GM12878 (cell line): ENCODE measurements around the gene ANKRD13D. TPM values are rescaled to one million over a fixed set of nuclear protein-coding genes. Genes with fewer than 3 reads are reported as not detected.
A peak's percentile ranks its signal among the peaks of the same experiment; 100 is the strongest.

Experiments
- ATAC-seq: fragments of 200-7000 bp; cut with Tn5 transposase; 3 replicates; pipeline ENCODE4 v1.9.1; 2020; ENCODE audit warnings: mild to moderate bottlenecking, moderate library complexity
- Bru-seq: library from RNA; stranded (reverse); fragments of 400-500 nt; gene quantifications from one replicate; lab custom pipeline; 2021; lab: Mats Ljungman, UMichigan
- BruChase-seq, 2 experiments: library from RNA; stranded (reverse); fragments of 400-500 nt; gene quantifications; one replicate each; lab custom pipeline; 2021; lab: Mats Ljungman, UMichigan
- BruUV-seq: library from RNA; stranded (reverse); fragments of 400-500 nt; replicated peaks from 2 replicates; lab custom pipeline; 2021; lab: Mats Ljungman, UMichigan
- CTCF ChIA-PET: fragments of 300-600 bp; sonication (Branson Sonifier 250); formaldehyde crosslinking; extraction: SDS; loops from one replicate; lab custom pipeline; 2021; ENCODE audit warnings: inconsistent platforms; lab: Yijun Ruan, JAX
- POLR2A ChIA-PET: fragments of 350-600 bp; formaldehyde crosslinking; extraction: SDS; loops from one replicate; lab custom pipeline; 2021; ENCODE audit warnings: inconsistent platforms; lab: Charles Lee
- RAD21 ChIA-PET: fragments of 300-600 bp; sonication (Branson Sonifier 250); formaldehyde crosslinking; loops from one replicate; lab custom pipeline; 2023; ENCODE audit warnings: antibody characterized with exemption; ENCODE audit not compliant: unreplicated experiment; lab: Charles Lee
- SMC1A ChIA-PET: fragments of 300-600 bp; sonication (Branson Sonifier 250); formaldehyde crosslinking; loops from one replicate; lab custom pipeline; 2023; ENCODE audit not compliant: unreplicated experiment, uncharacterized antibody; lab: Charles Lee
- DNase-seq: peaks from one replicate; pipeline ENCODE4 v3.0.0-alpha.2; 2011; ENCODE audit warnings: low read depth, low spot score
- FAIRE-seq: peaks from 3 replicates; lab custom pipeline; 2011; peaks lifted over from hg19 to GRCh38; lab: Jason Lieb, UNC
- H2AFZ ChIP-seq: 2 replicates; pipeline ENCODE4 v1.6.0; 2011; ENCODE audit warnings: low read depth, low read length, control low read depth; ENCODE audit not compliant: control insufficient read depth
- H3K27ac ChIP-seq: 2 replicates; pipeline ENCODE4 v1.5.1; 2011; ENCODE audit warnings: control low read depth; ENCODE audit not compliant: control insufficient read depth, insufficient read depth
- H3K27me3 ChIP-seq, 2 experiments: replicated peaks in 1 of 2; 2 replicates each; pipeline versions ENCODE4 v1.6.0 to v1.6.1; 2011; ENCODE audit warnings: low read length in 1 of 2; ENCODE audit not compliant: control insufficient read depth in 2 of 2, insufficient read depth in 2 of 2
- H3K36me3 ChIP-seq, 2 experiments: 2 replicates each; pipeline ENCODE4 v1.5.1; 2011; ENCODE audit warnings: low read length in 1 of 2; ENCODE audit not compliant: control insufficient read depth in 2 of 2, insufficient read depth in 2 of 2
- H3K4me1 ChIP-seq: 2 replicates; pipeline ENCODE4 v1.6.1; 2011; ENCODE audit warnings: mild to moderate bottlenecking, low read length, moderate library complexity, mixed read lengths; ENCODE audit not compliant: control insufficient read depth, insufficient read depth
- H3K4me2 ChIP-seq: 2 replicates; pipeline ENCODE4 v1.6.0; 2011; ENCODE audit warnings: control low read depth; ENCODE audit not compliant: control insufficient read depth, insufficient read depth
- H3K4me3 ChIP-seq: fragments of 200-600 bp; sonication (generic); 2 replicates; pipeline ENCODE4 v1.5.1; 2016
- H3K79me2 ChIP-seq: 2 replicates; pipeline ENCODE4 v1.6.0; 2011; ENCODE audit warnings: low read length; ENCODE audit not compliant: control insufficient read depth, insufficient read depth
- H3K9ac ChIP-seq: 2 replicates; pipeline ENCODE4 v1.8.0; 2011; ENCODE audit warnings: low read length, control low read depth, mixed read lengths; ENCODE audit not compliant: control insufficient read depth, insufficient read depth
- H3K9me3 ChIP-seq: replicated peaks from 3 replicates; pipeline ENCODE4 v1.5.1; 2011; ENCODE audit warnings: mild to moderate bottlenecking, low read length; ENCODE audit not compliant: control insufficient read depth, insufficient read depth
- H4K20me1 ChIP-seq: 2 replicates; pipeline ENCODE4 v1.6.0; 2011; ENCODE audit not compliant: control insufficient read depth, insufficient read depth
- CBX3 ChIP-seq: fragments of 200-600 bp; sonication (generic); IDR thresholded peaks from 2 replicates; pipeline ENCODE4 v1.6.1; 2016; ENCODE audit warnings: low read depth, borderline replicate concordance
- EGR1 ChIP-seq, 2 experiments: IDR thresholded peaks; 1 replicate in 1 of 2; 2 replicates in 1 of 2; pipeline ENCODE4 v1.6.1; 2011 to 2012; ENCODE audit warnings: low read depth in 2 of 2, low read length in 2 of 2, borderline replicate concordance in 1 of 2, mild to moderate bottlenecking in 1 of 2, moderate library complexity in 1 of 2
- FOXM1 ChIP-seq: IDR thresholded peaks from 2 replicates; pipeline ENCODE4 v1.6.1; 2012; ENCODE audit warnings: low read depth, mild to moderate bottlenecking, inconsistent platforms, low read length, moderate library complexity
- HDAC6 ChIP-seq: fragments of 200-600 bp; sonication (generic); IDR thresholded peaks from one replicate; pipeline ENCODE4 v1.8.0; 2017; ENCODE audit warnings: antibody characterized with exemption; ENCODE audit not compliant: unreplicated experiment
- MLLT1 ChIP-seq: fragments of 450-650 bp; IDR thresholded peaks from 2 replicates; pipeline ENCODE4 v1.6.1; 2016; ENCODE audit warnings: mild to moderate bottlenecking
- MXI1 ChIP-seq: fragments of 150-350 bp; IDR thresholded peaks from 2 replicates; pipeline ENCODE4 v1.6.1; 2011; ENCODE audit warnings: low read depth, mild to moderate bottlenecking, inconsistent platforms, low read length, improper control_type of control experiment
- RAD51 ChIP-seq: fragments of 450-650 bp; IDR thresholded peaks from 2 replicates; pipeline ENCODE4 v1.6.1; 2016; ENCODE audit warnings: moderate library complexity, mild to moderate bottlenecking, inconsistent platforms
- SIN3A ChIP-seq: IDR thresholded peaks from 2 replicates; pipeline ENCODE4 v1.6.1; 2012; ENCODE audit warnings: low read depth, low read length, improper control_type of control experiment
- SP1 ChIP-seq: IDR thresholded peaks from one replicate; pipeline ENCODE4 v1.6.1; 2011; ENCODE audit warnings: low read depth, low read length
- YBX1 ChIP-seq: fragments of 450-650 bp; IDR thresholded peaks from 2 replicates; pipeline ENCODE4 v1.6.1; 2016; ENCODE audit warnings: antibody characterized with exemption
- YY1 ChIP-seq: IDR thresholded peaks from 2 replicates; pipeline ENCODE4 v1.6.1; 2011; ENCODE audit warnings: low read depth, mild to moderate bottlenecking, low read length
- ZBTB4 ChIP-seq: fragments of 450-650 bp; formaldehyde crosslinking; IDR thresholded peaks from 2 replicates; pipeline ENCODE4 v1.4.0; 2022; ENCODE audit warnings: mild to moderate bottlenecking, moderate library complexity
- ZNF207 ChIP-seq: fragments of 450-650 bp; IDR thresholded peaks from 2 replicates; pipeline ENCODE4 v1.6.1; 2014; ENCODE audit warnings: antibody characterized with exemption, mild to moderate bottlenecking, borderline replicate concordance
- ZZZ3 ChIP-seq: IDR thresholded peaks from 2 replicates; pipeline ENCODE4 v1.6.1; 2011; ENCODE audit warnings: low read depth; ENCODE audit not compliant: control insufficient read depth, insufficient read length
- WGBS: methylation state at CpG from one replicate; pipeline ENCODE4 v1.1.6; 2016; ENCODE audit warnings: low lambda C conversion rate; ENCODE audit not compliant: insufficient replicate concordance, insufficient coverage; ENCODE audit errors: missing lambda C conversion rate; 5-methylcytosine and 5-hydroxymethylcytosine counted together
- in situ Hi-C: fragments of 300-500 bp; cut with MboI; formaldehyde crosslinking; loops from 9 replicates; pipeline ENCODE4 v1.14.3; 2018; ENCODE audit warnings: mixed read lengths
- intact Hi-C: fragments of 100-400 bp; cut with micrococcal nuclease; formaldehyde crosslinking; loops from one replicate; pipeline ENCODE4 v1.14.2; 2022; ENCODE audit not compliant: unreplicated experiment
- long read RNA-seq, 2 experiments: library from polyadenylated mRNA; unstranded; transcript quantifications; one replicate each; pipeline ENCODE4 v2.0.0, GENCODE V29; 2019 to 2020
- polyA minus RNA-seq, 3 experiments: library from RNA; depleted of rRNA, polyadenylated mRNA; stranded (reverse); fragments of >200 nt; gene quantifications; 2 replicates each; pipeline ENCODE4 v1.2.3, GENCODE V29; 2011
- polyA plus RNA-seq, 11 experiments: library from polyadenylated mRNA; depleted of rRNA in 4 of 11; unstranded in 6 of 11; stranded (reverse) in 5 of 11; fragments of >200 nt; fragmentation: Nextera tagmentation in 4 of 11; fragmentation: Illumina TruSeq in 1 of 11; extraction: Ambion mirVana in 4 of 11; extraction: Trizol in 1 of 11; gene quantifications; 1 replicate in 1 of 11; 2 replicates in 10 of 11; pipeline versions ENCODE4 v1.2.1 to v1.2.3, GENCODE V29; 2011 to 2016; ENCODE audit warnings: inconsistent platforms in 2 of 11, missing spikeins in 2 of 11, low read depth in 1 of 11
- total RNA-seq, 4 experiments: library from RNA; depleted of rRNA in 3 of 4; stranded (reverse); fragments of >200 nt in 3 of 4; fragmentation: Illumina TruSeq in 1 of 4; extraction: Trizol in 1 of 4; gene quantifications; 2 replicates each; pipeline versions ENCODE4 v1.2.1 to v1.2.3, GENCODE V29; 2013 to 2021

Gene ANKRD13D
- 70.6 and 80.4 TPM in 2 replicates for total RNA-seq (2013; cell fraction: nucleolus; rRNA removed)
- 36.7 and 39.5 TPM in 2 replicates for total RNA-seq (2014; rRNA removed)
- 20.8 and 21.1 TPM in 2 replicates for total RNA-seq (2014; rRNA removed; fragmentation: Illumina TruSeq; extraction: Trizol)
- total RNA-seq (2021), result 45.2 and 54.1 TPM in 2 replicates
- 8.7 TPM for polyA plus RNA-seq (2011; ENCODE audit: low read depth)
- 13.2 and 25.2 TPM in 2 replicates for polyA plus RNA-seq (2011; rRNA removed)
- 24.9 and 43.8 TPM in 2 replicates for polyA plus RNA-seq (2011; cell fraction: cytosol; rRNA removed)
- polyA plus RNA-seq (2011; cell fraction: nucleus; rRNA removed), result 169 and 236 TPM in 2 replicates
- 18.7 and 28.3 TPM in 2 replicates for polyA plus RNA-seq (2012)
- 6.7 and 18.4 TPM in 2 replicates for polyA plus RNA-seq (2014; fragmentation: Illumina TruSeq; extraction: Trizol)
- polyA plus RNA-seq (2014; fragmentation: Nextera tagmentation; extraction: Ambion mirVana), result 1 to 10 TPM; 2.0 to 5.9 TPM
- polyA plus RNA-seq (2014; rRNA removed), result 56.2 and 58.8 TPM in 2 replicates
- polyA plus RNA-seq (2016; fragmentation: Nextera tagmentation; extraction: Ambion mirVana), result 10 to 100 TPM; 18.4 to 22.0 TPM
- polyA minus RNA-seq (2011; rRNA and poly(A)+ RNA removed), result 12.1 and 32.2 TPM in 2 replicates
- polyA minus RNA-seq (2011; cell fraction: cytosol; rRNA and poly(A)+ RNA removed), result 11.0 and 14.5 TPM in 2 replicates
- polyA minus RNA-seq (2011; cell fraction: nucleus; rRNA and poly(A)+ RNA removed), result 36.4 and 70.8 TPM in 2 replicates
- percentile 73 among the genes with signal in this experiment for Bru-seq, nascent RNA
- BruChase-seq, experiment 1, labeled RNA remaining after a 6-hour chase, result percentile 91 among the genes with signal in this experiment
- percentile 93 among the genes with signal in this experiment for BruChase-seq, experiment 2, labeled RNA remaining after a 2-hour chase
- long read RNA-seq, experiment 1, partial matches to known transcripts, result 0 of 1 reads
- long read RNA-seq, experiment 1, other reads (novel, unspliced or antisense), result 0 of 1 reads
- long read RNA-seq, experiment 2, result 0 reads

GRCh38 chr11:67289226-67289650, at the start of gene ANKRD13D:
TSS of gene ANKRD13D (plus strand) at chr11:67289303. CDS start at chr11:67289461, 158 bp downstream.
- H3K27ac ChIP-seq, result peak within 1 kb of the TSS; percentile 99
- SMC1A ChIA-PET, result interaction anchor here (0.9 to 3.6 kb wide), 5 partner anchors 19 to 92 kb away, joined by 3 to 35 read pairs (median 6); no protein-coding TSS in a partner anchor
- H3K27me3 ChIP-seq, result no peaks in the 10 kb centered on the region
- ATAC-seq (peak; percentile 42), DNase-seq (no peak), FAIRE-seq (no peak)
- peak within 1 kb of the TSS; percentile 96 for H3K9ac ChIP-seq
- TF ChIP-seq ZNF207 (no peak), YBX1 (no peak), SP1 (no peak), MXI1 (peak; percentile 15; the same call in 1 of the 2 replicates), ZBTB4 (CRISPR knock-in tag) (no peak), EGR1 (IDR thresholded peaks at IDR 0.05; ENCODE audit: borderline replicate concordance in 1 of 2, low read depth in 2 of 2, low read length in 2 of 2) (0 out of 3 replicates have a peak, but pooled peaks of 1 of the 2 experiments have one; percentile 15), SIN3A (no peak), HDAC6 (no peak), RAD51 (no peak), YY1 (0 out of 2 replicates have a peak, but pooled peaks have one; percentile 35), ZZZ3 (no peak), FOXM1 (no peak), MLLT1 (no peak), CBX3 (no peak)
- CTCF ChIA-PET, result interaction anchor here (0.7 to 3.1 kb wide), 8 partner anchors 12 to 94 kb away, joined by 3 to 18 read pairs (median 12); partner anchors contain the start of gene GRK2
- no TSS peak for BruUV-seq
- peaks cover 14 to 30% of the 10 kb centered on the region in 2 experiments; a peak in 3 of 4 replicates for H3K36me3 ChIP-seq
- no peaks in the 10 kb centered on the region for H4K20me1 ChIP-seq
- H3K4me1 ChIP-seq, result peaks cover 26% of the 10 kb centered on the region
- POLR2A ChIA-PET, result interaction anchor here (0.7 to 3.3 kb wide), 8 partner anchors 12 to 65 kb away, joined by 3 to 46 read pairs (median 8); partner anchors contain the start of gene GRK2
- in situ Hi-C loops (no loop called here), intact Hi-C loops (no loop called here)
- RAD21 ChIA-PET, result interaction anchor here (1.2 to 4.0 kb wide), 8 partner anchors 12 to 113 kb away, joined by 3 to 28 read pairs (median 9); partner anchors contain the start of genes GRK2 and PPP1CA
- WGBS, result 0% methylated on average over 12 of the region's 56 CpGs
- peak within 1 kb of the TSS; percentile 68 for H2AFZ ChIP-seq
- H3K4me2 ChIP-seq, result peak within 1 kb of the TSS; percentile 97
- H3K9me3 ChIP-seq, result no peaks in the 10 kb centered on the region; the same call in 2 of the 3 replicates
- H3K79me2 ChIP-seq, result peaks cover 19% of the 10 kb centered on the region
- peak within 1 kb of the TSS; percentile 97 for H3K4me3 ChIP-seq
